ENCODE measurements around the gene COX7A2L. TPM values are rescaled to one million over a fixed set of nuclear protein-coding genes. Genes with fewer than 3 reads are reported as not detected.

Gene COX7A2L
- total and polyA plus RNA-seq, 2 donors (not counting 1 experiment from before 2014, with no cell fraction given): 39.4 to 66.7 TPM

DNA sequence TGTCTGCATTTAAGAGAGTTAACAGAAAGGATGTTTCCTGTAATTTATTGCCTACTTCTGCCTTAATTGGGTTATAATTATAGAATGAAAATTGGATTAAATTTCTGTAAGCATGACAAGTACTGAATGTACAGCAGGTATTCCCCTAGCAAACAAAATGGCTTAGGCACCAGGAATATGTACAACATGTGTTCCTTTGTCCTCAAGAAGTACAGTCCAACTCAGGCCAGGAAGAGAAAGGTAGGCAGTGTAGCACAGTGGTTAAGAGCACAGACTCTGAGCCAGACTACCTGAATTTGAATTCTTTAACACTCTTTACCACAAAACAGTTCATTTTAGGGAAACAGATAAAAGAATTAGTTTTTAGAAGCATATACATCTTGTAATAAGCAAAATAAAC lies 43.1 kb downstream of the COX7A2L start:
- Histone ChIP-seq H3K27me3 (replicated peaks in 1 of 4; ENCODE audit: control extremely low read depth in 1 of 4, control insufficient read depth in 3 of 4, insufficient read depth in 4 of 4, low read length in 3 of 4) (no peaks in the 10 kb centered on the region), H3K9ac (ENCODE audit: low read length) (no peak overlapping the region), H2AFZ (ENCODE audit: insufficient read depth, low read depth, low read length, poor library complexity, severe bottlenecking) (no peak overlapping the region), H3K4me1 (ENCODE audit: control insufficient read depth in 2 of 2, insufficient read depth in 2 of 2, low read length in 2 of 2) (no peaks in the 10 kb centered on the region), H4K20me1 (ENCODE audit: control insufficient read depth, insufficient read depth, low read length, poor library complexity, severe bottlenecking) (no peaks in the 10 kb centered on the region), H3K27ac (ENCODE audit: low read length in 2 of 2) (peak overlapping the region in 1 of 2 donors; percentile 16), H3K79me2 (ENCODE audit: control insufficient read depth, insufficient read depth, low read length) (no peaks in the 10 kb centered on the region), H3K9me3 (ENCODE audit: control extremely low read depth in 1 of 3, control insufficient read depth in 2 of 3, insufficient read depth in 1 of 3, low read length in 2 of 3) (no peaks in the 10 kb centered on the region), H3K4me3 (ENCODE audit: control extremely low read depth in 1 of 5, extremely low read depth in 1 of 5, insufficient read depth in 1 of 5, low read depth in 2 of 5, low read length in 4 of 5) (no peak overlapping the region), H3K4me2 (replicated peaks; ENCODE audit: low read depth, low read length, poor library complexity, severe bottlenecking) (no peak overlapping the region), H3K36me3 (replicated peaks in 1 of 2; ENCODE audit: control extremely low read depth in 1 of 2, control insufficient read depth in 1 of 2, extremely low read depth in 1 of 2, insufficient read depth in 2 of 2, low read length in 1 of 2) (peaks cover 17 to 68% of the 10 kb centered on the region in 2 experiments)
- ATAC-seq (ENCODE audit: low read depth) (no peak), DNase-seq (no peak)
- H3K4me1 Mint-ChIP-seq: no peaks in the 10 kb centered on the region
- H3K27me3 Mint-ChIP-seq: no peaks in the 10 kb centered on the region
- intact Hi-C loops (cut with micrococcal nuclease): no loop called here
- H3K9me3 Mint-ChIP-seq (ENCODE audit: insufficient read depth): no peaks in the 10 kb centered on the region
- no peak overlapping the region for H3K4me3 Mint-ChIP-seq
- no peak for TF ChIP-seq EZH2 (IDR thresholded peaks at IDR 0.05; ENCODE audit: borderline replicate concordance, insufficient read depth, low read depth, low read length, poor library complexity, severe bottlenecking)
- TF ChIP-seq, protein P1, sequence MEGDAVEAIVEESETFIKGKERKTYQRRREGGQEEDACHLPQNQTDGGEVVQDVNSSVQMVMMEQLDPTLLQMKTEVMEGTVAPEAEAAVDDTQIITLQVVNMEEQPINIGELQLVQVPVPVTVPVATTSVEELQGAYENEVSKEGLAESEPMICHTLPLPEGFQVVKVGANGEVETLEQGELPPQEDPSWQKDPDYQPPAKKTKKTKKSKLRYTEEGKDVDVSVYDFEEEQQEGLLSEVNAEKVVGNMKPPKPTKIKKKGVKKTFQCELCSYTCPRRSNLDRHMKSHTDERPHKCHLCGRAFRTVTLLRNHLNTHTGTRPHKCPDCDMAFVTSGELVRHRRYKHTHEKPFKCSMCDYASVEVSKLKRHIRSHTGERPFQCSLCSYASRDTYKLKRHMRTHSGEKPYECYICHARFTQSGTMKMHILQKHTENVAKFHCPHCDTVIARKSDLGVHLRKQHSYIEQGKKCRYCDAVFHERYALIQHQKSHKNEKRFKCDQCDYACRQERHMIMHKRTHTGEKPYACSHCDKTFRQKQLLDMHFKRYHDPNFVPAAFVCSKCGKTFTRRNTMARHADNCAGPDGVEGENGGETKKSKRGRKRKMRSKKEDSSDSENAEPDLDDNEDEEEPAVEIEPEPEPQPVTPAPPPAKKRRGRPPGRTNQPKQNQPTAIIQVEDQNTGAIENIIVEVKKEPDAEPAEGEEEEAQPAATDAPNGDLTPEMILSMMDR (IDR thresholded peaks at IDR 0.05): no peak
- POLR2A ChIA-PET: no interaction called here
- no peak overlapping the region for H3K27ac Mint-ChIP-seq
- CTCF ChIA-PET: no interaction called here

DNA sequence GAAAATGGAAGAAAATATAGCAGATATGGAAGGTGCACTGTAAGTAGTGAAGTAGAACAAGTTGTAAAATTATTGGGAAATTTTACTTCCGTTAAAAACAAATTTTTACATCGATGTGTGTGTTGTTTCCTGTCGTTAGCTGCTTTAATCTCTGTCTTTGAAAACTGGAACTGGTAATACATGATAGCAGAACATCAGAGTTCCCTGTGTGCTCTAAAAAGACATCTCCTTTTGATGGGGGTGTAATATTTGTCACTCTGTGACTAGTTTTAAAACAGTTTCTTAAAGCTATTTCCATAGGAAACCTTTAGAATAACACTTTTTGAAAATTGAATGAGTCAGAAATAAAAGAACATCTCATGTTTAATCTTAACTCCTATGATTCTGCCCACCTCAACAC lies 43.5 kb downstream of the COX7A2L start:
- no peak overlapping the region for H3K4me2 ChIP-seq (replicated peaks; ENCODE audit: low read depth, low read length, poor library complexity, severe bottlenecking)
- DNase-seq (no peak), ATAC-seq (ENCODE audit: low read depth) (no peak)
- Mint-ChIP-seq H3K4me3 (no peak overlapping the region), H3K27ac (no peak overlapping the region), H3K4me1 (no peaks in the 10 kb centered on the region), H3K27me3 (no peaks in the 10 kb centered on the region), H3K9me3 (ENCODE audit: insufficient read depth) (no peaks in the 10 kb centered on the region)
- H3K79me2 ChIP-seq (ENCODE audit: control insufficient read depth, insufficient read depth, low read length): no peaks in the 10 kb centered on the region
- no CpG with 5 or more reads among the region's 3 CpGs for WGBS (ENCODE audit: insufficient coverage)
- H2AFZ ChIP-seq (ENCODE audit: insufficient read depth, low read depth, low read length, poor library complexity, severe bottlenecking): no peak overlapping the region
- no peaks in the 10 kb centered on the region for H3K9me3 ChIP-seq (ENCODE audit: control extremely low read depth in 1 of 3, control insufficient read depth in 2 of 3, insufficient read depth in 1 of 3, low read length in 2 of 3)
- no peaks in the 10 kb centered on the region for H4K20me1 ChIP-seq (ENCODE audit: control insufficient read depth, insufficient read depth, low read length, poor library complexity, severe bottlenecking)
- no peak overlapping the region for H3K9ac ChIP-seq (ENCODE audit: low read length)
- intact Hi-C loops (cut with micrococcal nuclease): no loop called here
- H3K4me3 ChIP-seq (ENCODE audit: control extremely low read depth in 1 of 5, extremely low read depth in 1 of 5, insufficient read depth in 1 of 5, low read depth in 2 of 5, low read length in 4 of 5): no peak overlapping the region
- no peaks in the 10 kb centered on the region for H3K27me3 ChIP-seq (replicated peaks in 1 of 4; ENCODE audit: control extremely low read depth in 1 of 4, control insufficient read depth in 3 of 4, insufficient read depth in 4 of 4, low read length in 3 of 4)
- TF ChIP-seq, protein P1 (IDR thresholded peaks at IDR 0.05): no peak
- no peak for TF ChIP-seq EZH2 (IDR thresholded peaks at IDR 0.05; ENCODE audit: borderline replicate concordance, insufficient read depth, low read depth, low read length, poor library complexity, severe bottlenecking)
- ChIA-PET CTCF (no interaction called here), POLR2A (no interaction called here)
- peak overlapping the region in 1 of 2 donors; percentile 16 for H3K27ac ChIP-seq (ENCODE audit: low read length in 2 of 2)
- peaks cover 17 to 64% of the 10 kb centered on the region in 2 experiments for H3K36me3 ChIP-seq (replicated peaks in 1 of 2; ENCODE audit: control extremely low read depth in 1 of 2, control insufficient read depth in 1 of 2, extremely low read depth in 1 of 2, insufficient read depth in 2 of 2, low read length in 1 of 2)
- H3K4me1 ChIP-seq (ENCODE audit: control insufficient read depth in 2 of 2, insufficient read depth in 2 of 2, low read length in 2 of 2): no peaks in the 10 kb centered on the region
